GM12801 (cell line): ENCODE measurements around the gene PTPN9.

Experiments used
- CTCF ChIP-seq: IDR thresholded peaks from one replicate; pipeline ENCODE4 v1.5.1; 2011; ENCODE audit warnings: control low read depth; ENCODE audit not compliant: insufficient read length; ENCODE audit errors: extremely low read depth

The PTPN9 gene

GRCh38 chr15:75606711-75607699 lies 27.9 kb upstream of the PTPN9 start:
- no peak for TF ChIP-seq CTCF

- no peak for TF ChIP-seq CTCF
These were observed 26.9 kb upstream of the PTPN9 start for GRCh38 chr15:75606026-75606425.

- TF ChIP-seq CTCF, result no peak
These were observed 20.3 kb upstream of the PTPN9 start for GRCh38 chr15:75599401-75599800.

GRCh38 chr15:75598361-75598760 lies 19.2 kb upstream of the PTPN9 start:
- no peak for TF ChIP-seq CTCF

GRCh38 chr15:75597667-75598341 lies 18.7 kb upstream of the PTPN9 start:
- TF ChIP-seq CTCF, result no peak

- no peak for TF ChIP-seq CTCF
These were observed 17.7 kb upstream of the PTPN9 start for GRCh38 chr15:75596703-75597345.

- TF ChIP-seq CTCF, result no peak
These were observed 15.2 kb upstream of the PTPN9 start for GRCh38 chr15:75594276-75594675.
